Left forelimb (tissue), 1 donor: Measurements from ENCODE around the gene TRPV6.

ENCODE experiments used
- DNase-seq: peaks from one replicate; pipeline ENCODE4 v3.0.0-alpha.2; 2018; ENCODE audit warnings: low spot score

Gene TRPV6

GRCh38 chr7:142868986-142869415 is 16.5 kb downstream of the TRPV6 start:
- DNase-seq: no peak

GRCh38 chr7:142868188-142868985 is 17.2 kb downstream of the TRPV6 start:
- peak; percentile 57 for DNase-seq

GRCh38 chr7:142867398-142868187 is 18.0 kb downstream of the TRPV6 start:
- peak; percentile 23 for DNase-seq

- no peak for DNase-seq
Observed at GRCh38 chr7:142867097-142867378, 18.5 kb downstream of the TRPV6 start.

GRCh38 chr7:142866361-142867096 is 19.0 kb downstream of the TRPV6 start:
- no peak for DNase-seq

- DNase-seq: no peak
Observed at GRCh38 chr7:142865766-142866165, 19.8 kb downstream of the TRPV6 start.

- no peak for DNase-seq
Observed at GRCh38 chr7:142864980-142865747, 20.4 kb downstream of the TRPV6 start.

GRCh38 chr7:142863891-142864685 is 21.5 kb downstream of the TRPV6 start:
- DNase-seq: no peak

GRCh38 chr7:142862786-142863400 is 22.7 kb downstream of the TRPV6 start:
- DNase-seq: no peak

GRCh38 chr7:142862351-142862750 is 23.2 kb downstream of the TRPV6 start:
- no peak for DNase-seq

GRCh38 chr7:142860968-142861367 is 24.6 kb downstream of the TRPV6 start:
- DNase-seq: no peak

GRCh38 chr7:142859829-142860228 is 25.7 kb downstream of the TRPV6 start:
- DNase-seq: no peak

- no peak for DNase-seq
Observed at GRCh38 chr7:142859411-142859810, 26.1 kb downstream of the TRPV6 start.

GRCh38 chr7:142857625-142858024 is 27.9 kb downstream of the TRPV6 start:
- no peak for DNase-seq

- DNase-seq: no peak
Observed at GRCh38 chr7:142856565-142857245, 28.8 kb downstream of the TRPV6 start.

- no peak for DNase-seq
Observed at GRCh38 chr7:142855756-142856564, 29.6 kb downstream of the TRPV6 start.

GRCh38 chr7:142855114-142855743 is 30.3 kb downstream of the TRPV6 start:
- no peak for DNase-seq

- peak; percentile 87 for DNase-seq
Observed at GRCh38 chr7:142854372-142855113, 31.0 kb downstream of the TRPV6 start, which contains the start of gene EPHB6. TSS of gene EPHB6 (plus strand) at chr7:142855076. CDS start at chr7:142863228, 8,152 bp downstream.
